Fibroblast of lung (primary cell): ENCODE measurements around the gene DCLRE1C.

ENCODE experiments used
- CTCF ChIP-seq, 2 donors: IDR thresholded peaks in 1 of 2; conservative IDR thresholded peaks in 1 of 2; 1 replicate in 1 of 2; 2 replicates in 1 of 2; pipeline ENCODE4 v1.5.1; 2011 to 2012; ENCODE audit warnings: low read length in 2 of 2, control low read depth in 1 of 2, inconsistent platforms in 1 of 2, low read depth in 1 of 2, mild to moderate bottlenecking in 1 of 2
- EZH2 ChIP-seq: IDR thresholded peaks from 2 replicates; pipeline ENCODE4 v1.5.1; 2012; ENCODE audit warnings: low read length, control low read depth, mild to moderate bottlenecking; ENCODE audit errors: missing control alignments

GRCh38 chr10:14910953-14911352 lies 42.9 kb downstream of the DCLRE1C start:
- no peak for TF ChIP-seq CTCF (conservative IDR thresholded peaks at IDR 0.05 in 1 of 2, IDR thresholded peaks at IDR 0.05 in 1 of 2; ENCODE audit: low read depth in 1 of 2, low read length in 2 of 2)
- no peak for TF ChIP-seq EZH2
